GM20431 (cell line): Measurements from ENCODE around the gene FRAS1.
"Not testable (repeated sequence)": the region's sequence is repeated elsewhere in the genome, so short reads cannot be mapped to it uniquely, and the experiment has no call there.

Experiments used
- in situ Hi-C: fragments of 300-500 bp; cut with MseI, MboI; formaldehyde crosslinking; loops from one replicate; pipeline ENCODE4 v1.15.0; 2020; ENCODE audit warnings: low sequenced_read_pairs; ENCODE audit not compliant: unreplicated experiment

The FRAS1 gene

GRCh38 chr4:78057135-78057599 is at the start of gene FRAS1:
TSS of gene FRAS1 (plus strand) at chr4:78057323. CDS start at chr4:78058010, 687 bp downstream.
- in situ Hi-C loops = no loop called here

- in situ Hi-C loops = not testable (repeated sequence)
Measured at GRCh38 chr4:78011003-78011402, 46.1 kb upstream of the FRAS1 start.

- in situ Hi-C loops = no loop called here
Measured at GRCh38 chr4:78014889-78015886, 41.9 kb upstream of the FRAS1 start.

GRCh38 chr4:78018271-78019049 is 38.7 kb upstream of the FRAS1 start:
- in situ Hi-C loops = no loop called here

- in situ Hi-C loops = no loop called here
Measured at GRCh38 chr4:78019414-78019813, 37.7 kb upstream of the FRAS1 start.

GRCh38 chr4:78020677-78021076 is 36.4 kb upstream of the FRAS1 start:
- in situ Hi-C loops = no loop called here

GRCh38 chr4:78022517-78022916 is 34.6 kb upstream of the FRAS1 start:
- in situ Hi-C loops = no loop called here

GRCh38 chr4:78024085-78024484 is 33.0 kb upstream of the FRAS1 start:
- in situ Hi-C loops = no loop called here

- in situ Hi-C loops = no loop called here
Measured at GRCh38 chr4:78024576-78025091, 32.5 kb upstream of the FRAS1 start.

- in situ Hi-C loops = no loop called here
Measured at GRCh38 chr4:78031417-78031950, 25.6 kb upstream of the FRAS1 start.

GRCh38 chr4:78032446-78032845 is 24.7 kb upstream of the FRAS1 start:
- in situ Hi-C loops = no loop called here

- in situ Hi-C loops = no loop called here
Measured at GRCh38 chr4:78032929-78033328, 24.2 kb upstream of the FRAS1 start.

GRCh38 chr4:78033861-78034260 is 23.3 kb upstream of the FRAS1 start:
- in situ Hi-C loops = no loop called here

GRCh38 chr4:78038704-78039103 is 18.4 kb upstream of the FRAS1 start:
- in situ Hi-C loops = no loop called here

GRCh38 chr4:78039678-78040077 is 17.4 kb upstream of the FRAS1 start:
- in situ Hi-C loops = no loop called here

GRCh38 chr4:78040431-78040830 is 16.7 kb upstream of the FRAS1 start:
- in situ Hi-C loops = no loop called here

- in situ Hi-C loops = no loop called here
Measured at GRCh38 chr4:78047366-78047765, 9.8 kb upstream of the FRAS1 start.

GRCh38 chr4:78056265-78057129 is 626 bp upstream of the FRAS1 start:
- in situ Hi-C loops = no loop called here
